Small intestine (tissue), 7 donors: ENCODE measurements around the gene SMU1. TPM values are rescaled to one million over a fixed set of nuclear protein-coding genes. Genes with fewer than 3 reads are reported as not detected.

ENCODE experiments used
- DNase-seq, 2 donors: peaks; one replicate each; pipeline versions ENCODE4 v3.0.0 to v3.0.0-alpha.2; 2013
- FAIRE-seq: peaks from 2 replicates; lab custom pipeline; 2012; peaks lifted over from hg19 to GRCh38; lab: Jason Lieb, UNC
- H3K27ac ChIP-seq, 3 donors: one replicate each; pipeline ENCODE4 v1.5.1; 2013; ENCODE audit warnings: low read length in 2 of 3, mild to moderate bottlenecking in 2 of 3, control low read depth in 1 of 3, inconsistent platforms in 1 of 3, low read depth in 1 of 3, moderate library complexity in 1 of 3
- H3K27me3 ChIP-seq, 3 donors: one replicate each; pipeline ENCODE4 v1.6.1; 2013; ENCODE audit warnings: low read length in 3 of 3, inconsistent platforms in 1 of 3; ENCODE audit not compliant: control insufficient read depth in 3 of 3, insufficient read depth in 3 of 3
- H3K36me3 ChIP-seq, 3 donors: one replicate each; pipeline ENCODE4 v1.6.1; 2013; ENCODE audit warnings: low read length in 3 of 3, inconsistent platforms in 1 of 3, low read depth in 1 of 3, mild to moderate bottlenecking in 1 of 3, moderate library complexity in 1 of 3; ENCODE audit not compliant: control insufficient read depth in 3 of 3, insufficient read depth in 2 of 3
- H3K4me1 ChIP-seq, 3 donors: one replicate each; pipeline ENCODE4 v1.6.1; 2013; ENCODE audit warnings: low read length in 2 of 3, inconsistent platforms in 1 of 3, low read depth in 1 of 3, mild to moderate bottlenecking in 1 of 3, moderate library complexity in 1 of 3; ENCODE audit not compliant: control insufficient read depth in 3 of 3, insufficient read depth in 2 of 3
- H3K4me3 ChIP-seq, 3 donors: one replicate each; pipeline ENCODE4 v1.5.1; 2013; ENCODE audit warnings: low read length in 3 of 3, control low read depth in 1 of 3, inconsistent platforms in 1 of 3, low read depth in 1 of 3, mild to moderate bottlenecking in 1 of 3, moderate library complexity in 1 of 3
- H3K9me3 ChIP-seq, 2 donors: one replicate each; pipeline ENCODE4 v1.6.1; 2013; ENCODE audit warnings: low read depth in 1 of 2, low read length in 1 of 2; ENCODE audit not compliant: control insufficient read depth in 2 of 2, insufficient read depth in 1 of 2
- WGBS, 3 donors: extraction: QIAGEN DNeasy Blood & Tissue Kit; methylation state at CpG; one replicate each; pipeline ENCODE4 v1.1.7; 2013; 5-methylcytosine and 5-hydroxymethylcytosine counted together
- polyA plus RNA-seq, 4 donors: library from polyadenylated mRNA; stranded (reverse) in 3 of 4; unstranded in 1 of 4; fragments of 200-250 nt in 3 of 4; fragments of 120-200 nt in 1 of 4; gene quantifications; one replicate each; pipeline versions ENCODE4 v1.2.1 to v1.2.3, GENCODE V29; 2013
- donor health status: healthy with polysubstance abuse.
- donor health status: control.
- donor health status: control.
- donor health status: Bipolar disorder and iron deficiency.
- donor health status: healthy.

SMU1 gene
- polyA plus RNA-seq, 4 donors, result 7.6 to 18.4 (median 10.1) TPM

DNA sequence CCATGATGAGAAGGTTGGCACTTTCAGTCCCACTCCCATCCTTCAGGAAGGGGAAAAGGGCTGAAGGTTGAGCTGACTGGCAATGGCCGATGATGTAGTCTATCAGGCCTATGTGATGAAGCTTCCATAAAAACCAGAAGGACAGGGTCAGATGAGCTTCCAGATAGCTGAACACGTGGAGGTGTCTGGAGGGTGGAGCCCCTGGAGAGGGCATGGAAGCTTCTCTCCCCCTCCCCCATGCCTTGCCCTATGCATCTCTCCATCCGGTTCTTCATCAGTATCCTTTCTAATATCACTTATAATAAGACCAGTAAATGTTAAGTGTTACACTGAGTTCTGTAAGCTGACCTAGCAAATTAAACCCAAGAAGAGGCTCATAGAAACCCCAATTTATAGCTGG lies 32.6 kb upstream of the SMU1 start:
- Histone ChIP-seq H3K27me3 (no peaks in the 10 kb centered on the region), H3K36me3 (peaks cover 4 to 36% (median 9%) of the 10 kb centered on the region in 3 donors), H3K27ac (no peak overlapping the region), H3K9me3 (no peaks in the 10 kb centered on the region), H3K4me3 (no peak overlapping the region), H3K4me1 (no peaks in the 10 kb centered on the region)
- 65 to 75% (median 71%) methylated on average over 3 of the region's 3 CpGs for WGBS, 3 donors
- DNase-seq, result no peak
- FAIRE-seq, result no peak

DNA sequence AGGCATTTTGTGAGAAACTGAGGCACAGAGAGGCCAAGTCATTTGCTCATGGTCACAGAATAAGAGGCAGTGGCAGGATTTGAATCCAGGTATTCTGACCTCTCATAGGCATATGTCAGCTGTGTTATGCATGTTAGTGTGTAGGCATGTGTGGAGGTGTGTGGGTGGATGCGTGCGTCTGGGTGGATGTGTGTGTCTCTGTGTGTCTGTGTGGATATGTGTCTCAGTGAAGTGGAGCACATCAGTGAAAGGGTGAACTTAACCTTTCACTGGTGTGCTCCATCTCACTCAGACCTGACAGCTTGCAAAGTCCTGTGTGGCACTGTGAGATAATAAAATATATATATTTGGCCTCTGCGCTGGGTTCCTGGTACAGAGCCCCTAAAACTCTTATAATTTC lies 32.0 kb upstream of the SMU1 start:
- Histone ChIP-seq H3K27me3 (no peaks in the 10 kb centered on the region), H3K36me3 (peaks cover 4 to 29% (median 6%) of the 10 kb centered on the region in 3 donors), H3K27ac (no peak overlapping the region), H3K9me3 (no peaks in the 10 kb centered on the region), H3K4me1 (no peaks in the 10 kb centered on the region), H3K4me3 (no peak overlapping the region)
- DNase-seq, result no peak
- WGBS, 3 donors, result 95 to 97% (median 97%) methylated on average over 3 of the region's 3 CpGs
- no peak for FAIRE-seq

DNA sequence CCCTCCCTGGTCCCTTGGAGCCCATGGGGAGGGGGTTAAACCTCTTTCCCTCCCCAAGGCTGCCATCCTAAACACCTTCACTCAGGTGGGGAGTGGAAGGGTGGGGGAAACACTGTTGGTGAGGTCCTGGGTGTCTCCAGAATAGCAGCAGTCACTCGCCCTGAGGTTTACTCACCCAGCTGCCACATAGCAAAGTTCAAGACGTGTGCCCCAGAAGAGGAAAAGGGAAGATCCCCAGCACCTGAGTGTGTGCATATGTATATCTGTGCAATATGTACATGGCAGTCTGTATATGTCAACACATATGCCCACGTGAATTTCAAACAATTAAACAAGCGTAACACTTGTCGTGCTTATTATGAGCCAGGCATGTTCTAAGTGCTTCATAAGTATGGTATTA lies 31.3 kb upstream of the SMU1 start:
- no peaks in the 10 kb centered on the region for H3K27me3 ChIP-seq
- DNase-seq, result peak in 1 of 2 donors; percentile 21
- no peaks in the 10 kb centered on the region for H3K9me3 ChIP-seq
- WGBS, 3 donors, result 45 to 56% (median 51%) methylated on average over 5 of the region's 5 CpGs
- FAIRE-seq, result no peak
- peak overlapping the region in 1 of 3 donors; percentile 61 for H3K27ac ChIP-seq
- H3K4me3 ChIP-seq, result no peak overlapping the region
- no peaks in the 10 kb centered on the region for H3K4me1 ChIP-seq
- H3K36me3 ChIP-seq, result peaks cover 0 to 28% (median 4%) of the 10 kb centered on the region in 3 donors

DNA sequence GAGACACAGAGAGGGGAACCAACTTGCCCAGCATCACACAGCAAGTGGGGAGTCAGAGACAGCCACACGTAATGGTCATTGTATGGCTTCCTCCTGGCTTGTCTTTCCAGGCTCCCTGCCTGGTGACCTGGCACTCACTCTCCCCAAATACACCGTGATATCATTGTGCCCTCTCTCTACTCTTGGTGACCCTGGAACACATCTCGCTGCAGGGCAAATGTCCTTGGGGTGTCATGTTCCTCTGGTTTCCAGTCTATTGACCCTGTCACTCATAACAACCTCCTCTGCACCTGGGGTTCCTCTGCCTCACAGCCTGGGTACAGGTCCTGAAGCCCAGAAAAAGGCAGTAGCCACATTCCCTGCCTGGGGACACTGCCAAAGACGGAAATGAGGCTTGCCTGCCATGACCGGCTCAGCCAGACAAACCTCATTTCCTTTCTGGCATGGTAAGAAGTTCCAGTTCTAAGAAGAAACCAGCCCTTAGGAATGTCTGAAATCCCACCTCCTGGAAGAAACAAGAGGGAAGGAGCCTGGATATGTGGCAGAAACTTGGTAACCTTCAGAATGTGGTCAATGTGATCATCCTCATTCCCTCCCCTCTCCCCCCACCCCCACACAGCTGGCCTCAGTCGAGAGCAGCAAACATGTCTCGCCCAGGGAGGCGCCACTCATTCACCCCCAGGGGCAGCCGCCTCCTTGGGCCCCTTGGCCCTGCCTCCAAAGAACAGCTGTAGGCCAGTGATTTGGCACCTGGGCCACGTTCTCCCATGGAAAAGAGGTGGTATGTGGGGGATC lies 30.6 kb upstream of the SMU1 start:
- Histone ChIP-seq H3K27me3 (no peaks in the 10 kb centered on the region), H3K9me3 (no peaks in the 10 kb centered on the region), H3K36me3 (peaks cover 0 to 26% (median 4%) of the 10 kb centered on the region in 3 donors), H3K4me3 (no peak overlapping the region), H3K4me1 (no peaks in the 10 kb centered on the region), H3K27ac (peak overlapping the region in 1 of 3 donors; percentile 61)
- no peak for DNase-seq
- FAIRE-seq, result no peak
- 49 to 67% (median 63%) methylated on average over 10 of the region's 10 CpGs for WGBS, 3 donors

DNA sequence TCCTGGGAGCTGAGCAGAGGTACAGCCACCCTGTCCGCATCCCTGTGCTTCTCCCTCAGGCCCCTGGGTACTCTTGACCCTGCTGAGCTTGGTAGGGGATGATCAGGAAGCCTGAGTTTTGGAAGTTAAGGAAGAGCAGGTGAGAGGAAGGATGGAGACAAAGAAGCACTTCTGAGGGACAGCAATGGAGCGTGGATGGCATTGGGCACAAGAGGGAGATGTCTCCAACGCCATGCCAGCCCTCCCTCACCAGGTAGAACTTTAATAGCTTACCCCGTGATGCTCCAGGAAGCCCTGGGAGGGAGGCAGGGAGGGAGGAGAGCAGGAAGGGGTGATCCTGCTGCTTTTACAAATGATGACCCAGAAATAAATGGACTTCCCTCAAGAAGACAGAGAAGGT lies 29.9 kb upstream of the SMU1 start:
- Histone ChIP-seq H3K9me3 (no peaks in the 10 kb centered on the region), H3K27me3 (no peaks in the 10 kb centered on the region), H3K36me3 (peaks cover 0 to 19% (median 4%) of the 10 kb centered on the region in 3 donors), H3K27ac (peak overlapping the region in 1 of 3 donors; percentile 61), H3K4me3 (no peak overlapping the region), H3K4me1 (no peaks in the 10 kb centered on the region)
- WGBS, 3 donors, result 53 to 79% (median 76%) methylated on average over 4 of the region's 4 CpGs
- DNase-seq, result no peak
- FAIRE-seq, result no peak

DNA sequence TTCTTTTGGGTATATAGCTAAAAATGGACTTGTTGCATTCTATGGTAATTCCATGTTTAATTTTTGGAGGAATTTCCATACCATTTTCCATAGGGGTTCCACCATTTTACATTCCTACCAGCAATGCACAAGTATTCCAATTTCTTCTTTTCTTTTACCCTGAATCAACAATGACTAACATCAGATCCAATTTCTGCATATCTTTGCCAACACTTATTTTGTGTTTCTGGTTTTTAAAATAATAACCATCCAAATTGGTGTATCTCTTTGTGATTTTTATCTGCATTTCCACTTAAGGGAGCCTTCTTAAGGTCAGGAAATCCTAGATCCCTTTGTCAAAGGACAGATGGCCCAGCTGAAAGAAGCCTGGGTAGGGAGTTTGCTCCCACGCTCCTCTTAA lies 29.5 kb upstream of the SMU1 start:
- H3K27me3 ChIP-seq, result no peaks in the 10 kb centered on the region
- no peak for DNase-seq
- FAIRE-seq, result no peak

DNA sequence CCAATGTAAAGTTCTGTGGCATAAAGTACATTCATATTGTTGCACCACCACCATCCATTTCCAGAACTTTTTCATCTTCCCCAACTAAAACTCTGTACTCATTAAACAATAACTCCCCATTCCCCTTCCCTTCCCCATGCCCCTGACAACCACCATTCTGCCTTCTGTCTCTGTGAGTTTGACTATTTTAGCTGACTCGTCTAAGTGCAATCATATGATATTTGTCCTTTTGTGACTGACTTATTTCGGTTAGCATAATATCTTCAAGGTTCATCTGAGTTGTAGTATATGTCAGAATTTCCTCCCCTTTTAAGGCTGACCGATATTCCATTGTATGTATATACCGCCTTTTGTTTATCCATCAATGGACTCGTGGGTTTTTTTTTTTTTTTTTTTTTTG lies 29.0 kb upstream of the SMU1 start:
- Histone ChIP-seq H3K4me3 (no peak overlapping the region), H3K9me3 (no peaks in the 10 kb centered on the region), H3K27ac (no peak overlapping the region), H3K27me3 (no peaks in the 10 kb centered on the region), H3K4me1 (no peaks in the 10 kb centered on the region), H3K36me3 (peaks cover 0 to 14% (median 2%) of the 10 kb centered on the region in 3 donors)
- FAIRE-seq, result no peak
- 76 to 87% (median 80%) methylated on average over 5 of the region's 5 CpGs for WGBS, 3 donors
- no peak for DNase-seq

More for the DNA sequence above, 29.5 kb upstream of the SMU1 start:
- 88 to 91% (median 89%) methylated on average over 1 of the region's 1 CpG for WGBS, 3 donors
- Histone ChIP-seq H3K4me1 (no peaks in the 10 kb centered on the region), H3K27ac (no peak overlapping the region), H3K9me3 (no peaks in the 10 kb centered on the region), H3K36me3 (peaks cover 0 to 18% (median 4%) of the 10 kb centered on the region in 3 donors), H3K4me3 (no peak overlapping the region)

DNA sequence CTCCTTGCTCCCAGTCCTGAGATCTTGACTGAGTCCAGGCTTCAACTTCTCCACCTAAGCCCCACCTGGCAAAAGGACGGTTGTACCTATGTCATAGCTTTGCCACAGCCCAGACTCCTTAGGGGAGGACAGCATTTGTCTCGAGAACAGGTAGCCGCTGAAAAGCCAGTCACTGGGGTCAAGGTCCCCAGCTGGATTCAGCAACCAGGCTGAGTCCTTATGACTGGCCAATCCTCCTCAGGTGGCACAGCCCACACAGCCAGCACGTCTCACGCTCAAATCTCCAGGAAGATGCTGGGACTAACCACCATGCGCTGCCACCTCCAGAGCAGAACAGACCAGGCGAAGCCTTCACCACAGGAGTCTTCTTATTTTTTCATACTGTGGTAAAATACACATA lies 27.9 kb upstream of the SMU1 start:
- Histone ChIP-seq H3K4me3 (no peak overlapping the region), H3K4me1 (no peaks in the 10 kb centered on the region), H3K36me3 (peaks cover 0 to 9% (median 0%) of the 10 kb centered on the region in 3 donors), H3K27ac (no peak overlapping the region), H3K27me3 (no peaks in the 10 kb centered on the region), H3K9me3 (no peaks in the 10 kb centered on the region)
- 80 to 90% (median 81%) methylated on average over 7 of the region's 7 CpGs for WGBS, 3 donors
- no peak for FAIRE-seq
- no peak for DNase-seq
